Stimulated activated CD4-positive, alpha-beta T cell treated with anti-CD3 and anti-CD28 coated beads, Interleukin-4, amount 100 ng/mL, for 4 hours (primary cell): ENCODE results near the gene TUBGCP3.
"Not testable (repeated sequence)": the region's sequence is repeated elsewhere in the genome, so short reads cannot be mapped to it uniquely, and the experiment has no call there.

Source experiments
- DNase-seq, 2 experiments: peaks; one replicate each; pipeline ENCODE4 v3.0.0-alpha.2; 2020

Gene TUBGCP3

GRCh38 chr13:112574834-112575613 is 12.9 kb downstream of the TUBGCP3 start:
- no peak for DNase-seq

DNA sequence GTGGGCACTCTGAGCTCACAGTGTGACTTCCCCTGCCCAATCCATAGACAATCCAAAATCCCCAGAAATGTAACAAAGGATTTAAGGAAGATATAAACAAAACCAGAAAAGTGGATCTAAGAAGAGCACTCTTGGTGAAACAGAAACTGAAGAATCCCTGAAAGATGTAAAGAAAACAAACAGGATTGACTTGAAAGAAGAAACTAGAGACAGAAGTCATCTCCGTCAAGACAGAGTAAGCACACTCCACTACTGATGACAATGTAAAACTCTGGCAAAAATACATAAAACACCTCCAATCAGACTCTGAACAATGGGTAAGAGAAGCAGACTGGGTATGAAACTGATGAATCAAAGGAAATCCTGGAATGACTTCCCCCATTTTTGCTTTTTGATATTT is 13.5 kb downstream of the TUBGCP3 start:
- no peak for DNase-seq

DNA sequence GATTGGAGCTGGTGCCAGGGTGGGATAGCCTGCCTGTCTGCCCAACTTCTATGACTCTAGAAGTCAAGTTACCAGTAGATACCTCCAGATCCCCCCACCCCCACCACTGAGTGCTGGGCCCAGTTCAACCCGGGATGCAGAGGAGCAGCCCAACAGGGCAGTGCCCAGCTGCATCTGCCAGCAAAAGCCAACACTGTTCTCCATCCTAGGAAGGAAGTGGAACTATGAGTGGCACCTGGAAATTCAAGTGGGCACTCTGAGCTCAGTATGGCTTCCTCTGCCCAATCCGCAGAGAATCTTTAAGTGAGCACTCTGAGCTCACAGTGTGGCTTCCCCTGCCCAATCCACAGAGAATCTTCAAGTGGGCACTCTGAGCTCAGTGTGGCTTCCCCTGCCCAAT is 14.2 kb downstream of the TUBGCP3 start:
- DNase-seq, result no peak

GRCh38 chr13:112572366-112572765 is 15.6 kb downstream of the TUBGCP3 start:
- no peak for DNase-seq

- DNase-seq, result no peak
These were observed 18.1 kb downstream of the TUBGCP3 start for GRCh38 chr13:112569821-112570220.

DNA sequence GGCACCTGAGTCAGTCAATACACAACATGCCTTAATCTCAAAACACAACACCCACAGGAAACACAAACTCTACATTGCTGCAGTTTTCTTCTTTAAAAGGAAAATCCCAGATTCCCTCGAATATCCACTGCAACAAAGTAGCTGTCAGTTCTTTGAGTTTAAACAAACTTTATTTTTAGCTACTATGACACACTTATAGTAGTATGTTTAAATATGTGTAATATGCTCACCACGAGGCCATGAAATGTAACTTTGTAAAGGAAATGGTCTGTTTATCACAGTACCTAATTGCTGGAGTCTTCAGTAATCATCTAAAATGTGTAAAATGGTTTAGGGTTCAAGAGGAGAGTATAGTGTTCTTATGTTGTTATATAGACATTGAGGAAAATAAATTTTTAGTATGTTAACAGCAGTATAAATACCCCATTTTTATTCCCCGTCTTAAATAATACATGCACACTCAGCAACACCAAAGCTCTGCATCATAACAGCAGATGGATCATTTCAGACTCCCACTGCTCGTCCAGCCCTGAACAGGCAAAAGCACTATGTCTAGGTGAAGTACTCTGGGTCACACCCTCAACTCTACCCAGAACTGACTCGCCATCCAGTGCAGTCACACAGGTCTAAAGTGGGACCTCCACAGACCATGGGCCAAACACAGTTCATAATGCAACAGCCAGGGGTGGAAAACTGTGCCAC is 20.6 kb downstream of the TUBGCP3 start:
- DNase-seq, result no peak

DNA sequence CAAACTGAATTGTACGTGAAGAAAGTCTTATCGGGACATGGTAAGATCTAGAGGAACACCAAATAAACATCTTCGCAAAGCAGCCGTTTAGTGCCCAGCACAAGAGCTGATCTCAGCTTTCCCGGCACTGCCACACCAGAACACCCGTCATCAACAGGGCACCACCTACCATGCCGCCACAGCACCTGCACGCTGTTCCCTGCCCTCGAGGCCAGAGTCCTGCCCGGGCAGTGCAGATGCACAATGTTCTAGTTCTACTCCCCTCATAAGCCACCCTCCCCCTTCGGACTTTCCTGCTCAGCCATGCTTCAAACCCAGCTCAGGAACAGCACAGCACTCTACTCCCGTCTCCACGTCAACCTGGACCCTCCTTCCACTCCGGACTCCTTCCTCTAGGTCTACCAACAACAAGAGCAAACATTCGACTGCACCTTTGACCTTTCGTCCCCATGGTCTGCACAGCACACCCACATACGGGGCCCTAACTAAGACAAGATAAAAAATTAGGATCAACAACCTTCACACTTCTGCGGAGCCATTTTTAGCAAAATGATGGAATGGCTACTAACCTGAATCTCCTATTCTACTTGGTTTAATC is 25.1 kb downstream of the TUBGCP3 start:
- no peak for DNase-seq

GRCh38 chr13:112562254-112562653 is 25.7 kb downstream of the TUBGCP3 start:
- no peak for DNase-seq

DNA sequence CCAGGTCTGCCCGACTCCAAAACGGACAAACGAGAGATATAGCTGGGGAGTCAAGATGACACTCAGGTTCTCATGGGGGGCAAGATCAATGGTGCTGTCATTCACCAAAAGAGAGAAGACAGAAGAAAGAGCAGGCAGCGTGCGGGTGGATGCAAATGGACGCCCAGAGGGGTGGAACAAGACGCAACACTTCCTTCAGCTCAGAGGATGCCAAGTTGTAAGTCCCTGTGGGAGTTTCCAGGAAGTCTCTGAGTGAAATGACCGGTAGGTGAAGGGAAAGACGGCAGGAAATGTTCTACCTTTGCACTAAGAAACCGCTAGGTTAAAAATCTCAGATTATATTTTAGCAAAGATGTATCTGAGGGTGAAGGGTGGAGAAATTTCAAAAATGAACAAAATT is 26.5 kb downstream of the TUBGCP3 start:
- DNase-seq, result no peak

- no peak for DNase-seq
These were observed 29.1 kb downstream of the TUBGCP3 start for GRCh38 chr13:112558696-112559418.

- no peak for DNase-seq
These were observed 31.4 kb downstream of the TUBGCP3 start for GRCh38 chr13:112556600-112556999.

DNA sequence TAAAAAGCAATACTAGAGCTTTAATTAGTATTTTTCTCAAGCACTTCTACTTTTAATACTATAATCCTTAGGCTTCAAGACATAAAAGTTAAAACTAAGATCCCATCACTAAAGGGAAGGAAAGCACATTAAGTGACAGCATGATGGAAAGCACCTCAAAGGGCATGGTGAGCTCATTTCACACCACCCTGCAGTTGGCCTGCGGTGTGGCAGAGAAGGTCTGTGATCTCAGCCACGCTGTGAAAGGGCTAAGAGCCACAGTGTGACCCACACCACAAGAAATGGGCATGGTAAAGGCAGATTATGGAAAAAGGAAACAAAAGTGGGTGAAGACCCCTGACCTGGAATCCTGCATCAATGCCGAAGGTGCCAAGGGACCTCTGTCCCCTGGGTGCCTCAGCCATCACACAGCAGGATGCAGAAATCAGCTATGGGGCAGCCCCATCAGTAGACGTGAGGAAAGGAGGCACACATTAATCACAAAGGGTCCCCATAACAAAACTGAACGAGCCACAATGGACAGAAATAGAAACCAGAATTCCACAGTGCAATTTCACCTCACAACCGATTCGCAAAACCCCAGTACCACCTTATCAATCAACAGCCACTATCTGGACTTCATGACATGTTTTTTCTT is 33.6 kb downstream of the TUBGCP3 start:
- no peak for DNase-seq

GRCh38 chr13:112548975-112549374 is 39.0 kb downstream of the TUBGCP3 start:
- not testable (repeated sequence) for DNase-seq

DNA sequence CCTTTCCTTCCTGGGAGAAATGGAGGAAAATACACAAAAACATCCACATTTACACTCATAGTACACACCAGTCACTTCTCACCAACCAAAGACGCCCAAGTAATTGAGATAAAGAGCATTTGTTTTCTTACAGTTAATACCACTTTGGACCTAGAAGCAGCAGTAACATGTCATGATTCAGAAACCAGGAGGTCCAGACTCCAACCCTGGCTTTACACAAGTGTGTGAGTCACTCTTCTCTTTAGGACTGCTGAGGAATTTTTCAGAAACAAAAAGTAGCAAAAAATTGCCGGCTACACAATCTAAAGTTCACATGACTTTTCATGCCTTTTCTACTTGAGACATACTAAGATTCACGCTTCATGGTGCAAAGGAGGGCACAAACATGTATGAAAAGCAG is 42.1 kb downstream of the TUBGCP3 start:
- DNase-seq, result no peak

- no peak for DNase-seq
These were observed 54.9 kb downstream of the TUBGCP3 start for GRCh38 chr13:112532837-112533745.

DNA sequence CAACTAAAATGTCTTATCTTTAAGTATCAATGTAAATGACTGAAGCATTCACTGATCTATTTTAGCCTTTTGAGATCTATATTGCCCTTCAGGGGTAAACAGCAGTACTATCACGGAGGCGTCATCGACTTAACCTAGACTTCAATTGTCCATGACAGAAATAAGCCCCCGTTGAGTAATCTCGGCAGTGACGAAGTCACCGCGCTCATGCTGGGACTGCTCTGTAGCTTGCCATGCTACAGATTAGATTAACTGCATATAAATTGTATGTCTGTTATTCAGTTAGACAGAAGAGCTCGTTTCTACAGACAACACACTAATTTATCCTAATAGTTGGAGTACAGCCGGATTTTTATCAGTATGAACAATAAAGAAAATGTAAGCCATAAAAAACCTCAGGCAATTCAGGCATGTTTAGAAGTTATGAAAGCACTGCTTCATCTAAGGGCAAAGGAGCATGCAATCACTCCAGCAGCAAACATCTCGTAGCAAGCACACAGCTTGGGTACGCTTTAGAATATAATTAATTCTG is 56.6 kb downstream of the TUBGCP3 start:
- DNase-seq, result no peak

DNA sequence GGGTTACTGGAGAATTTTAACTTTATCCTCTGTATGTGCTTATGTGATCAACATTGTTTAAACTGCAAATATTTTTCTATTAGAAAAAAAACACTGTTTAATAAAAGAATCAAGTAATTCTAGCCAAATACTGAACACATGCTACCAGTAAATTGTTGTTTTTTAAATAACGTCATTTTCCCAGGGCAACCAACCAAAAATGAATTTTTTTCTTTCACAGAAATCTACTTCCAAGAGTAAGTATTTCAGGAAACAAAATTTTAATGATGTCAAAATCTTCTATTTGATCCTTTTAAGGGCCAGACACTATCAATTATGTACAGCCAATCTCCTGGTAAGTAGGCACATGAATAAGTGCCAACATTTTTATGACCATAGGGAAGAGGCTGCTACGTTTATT is 57.1 kb downstream of the TUBGCP3 start:
- no peak for DNase-seq

GRCh38 chr13:112529216-112529615 is 58.7 kb downstream of the TUBGCP3 start:
- DNase-seq, result no peak

DNA sequence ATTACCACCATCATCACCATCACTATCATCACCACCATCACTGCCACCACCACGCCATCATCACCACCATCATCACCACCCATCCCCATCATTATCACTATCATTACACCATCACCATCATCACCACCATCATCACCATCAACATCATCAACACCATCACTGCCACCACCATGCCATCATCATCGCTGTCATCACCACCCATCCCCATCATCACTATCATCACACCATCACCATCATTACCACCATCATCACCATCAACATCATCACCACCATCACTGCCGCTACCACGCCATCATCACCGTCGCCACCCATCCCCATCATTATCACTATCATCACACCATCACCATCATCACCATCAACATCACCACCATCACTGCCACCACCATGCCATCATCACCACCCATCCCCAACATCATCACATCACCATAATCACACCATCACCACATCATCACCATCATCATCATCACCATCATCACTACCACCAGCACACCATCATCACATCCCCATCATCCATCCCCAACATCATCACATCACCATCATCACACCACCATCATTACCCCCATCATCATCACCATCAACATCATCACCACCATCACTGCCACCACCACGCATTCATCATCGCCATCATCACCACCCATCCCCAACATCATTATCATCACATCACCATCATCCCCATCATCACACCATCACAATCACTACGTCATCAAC is 61.7 kb downstream of the TUBGCP3 start:
- no peak for DNase-seq

DNA sequence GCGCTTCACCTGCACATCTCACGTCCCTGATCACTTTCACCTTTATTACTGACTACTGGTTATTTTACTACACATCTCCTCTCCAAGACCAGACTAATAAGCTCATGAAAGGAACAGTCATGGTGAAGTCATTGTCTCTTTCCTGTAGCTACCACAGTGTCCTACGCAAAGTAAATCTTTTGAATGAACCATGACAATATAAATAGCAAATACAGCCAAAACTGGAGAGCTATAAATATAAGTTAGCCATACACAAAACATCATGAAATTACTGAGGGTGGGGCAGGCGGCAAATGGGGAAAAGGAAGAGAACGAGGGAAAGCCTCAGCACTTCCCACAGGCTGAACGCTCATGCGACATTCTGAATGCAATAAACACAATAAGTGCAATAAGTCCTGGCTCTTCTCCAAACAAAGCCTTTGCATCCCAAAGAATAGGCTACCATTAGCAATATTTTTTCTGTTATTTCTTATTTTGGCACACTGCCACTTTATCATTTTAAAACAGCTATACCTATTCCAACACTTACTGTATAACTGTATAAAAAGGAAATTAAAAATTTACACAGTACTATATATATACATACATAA is 62.5 kb downstream of the TUBGCP3 start:
- DNase-seq, result no peak
